Hepatocyte (in vitro differentiated cells): ENCODE data around the gene TUBB3. TPM values are rescaled to one million over a fixed set of nuclear protein-coding genes. Genes with fewer than 3 reads are reported as not detected.
A peak's percentile ranks its signal among the peaks of the same experiment; 100 is the strongest.

Experiments used
- DNase-seq: peaks from one replicate; pipeline ENCODE4 v3.0.0-alpha.2; 2016; ENCODE audit warnings: low spot score
- H2AFZ ChIP-seq: fragments of 200-600 bp; sonication (generic); 2 replicates; pipeline ENCODE4 v1.6.0; 2016; ENCODE audit warnings: antibody characterized with exemption, mild to moderate bottlenecking
- H3K27ac ChIP-seq: fragments of 200-600 bp; sonication (generic); 2 replicates; pipeline ENCODE4 v1.5.1; 2016; ENCODE audit warnings: mild to moderate bottlenecking
- H3K27me3 ChIP-seq: fragments of 200-600 bp; sonication (generic); 2 replicates; pipeline ENCODE4 v1.6.1; 2016
- H3K36me3 ChIP-seq: fragments of 200-600 bp; sonication (generic); replicated peaks from 2 replicates; pipeline ENCODE4 v1.5.1; 2016; ENCODE audit warnings: low read depth; ENCODE audit not compliant: insufficient read depth
- H3K4me1 ChIP-seq: fragments of 200-600 bp; sonication (generic); 2 replicates; pipeline ENCODE4 v1.5.1; 2016; ENCODE audit warnings: mild to moderate bottlenecking, moderate library complexity; ENCODE audit not compliant: insufficient read depth
- H3K4me2 ChIP-seq: fragments of 200-600 bp; sonication (generic); 2 replicates; pipeline ENCODE4 v1.6.0; 2016
- H3K4me3 ChIP-seq: fragments of 200-600 bp; sonication (generic); 2 replicates; pipeline ENCODE4 v1.5.1; 2016; ENCODE audit warnings: mild to moderate bottlenecking
- H3K79me2 ChIP-seq: fragments of 200-600 bp; sonication (generic); 2 replicates; pipeline ENCODE4 v1.6.0; 2017; ENCODE audit warnings: mild to moderate bottlenecking
- H3K9me2 ChIP-seq: fragments of 200-600 bp; sonication (generic); replicated peaks from 2 replicates; pipeline ENCODE4 v1.6.0; 2017; ENCODE audit warnings: mild to moderate bottlenecking; ENCODE audit not compliant: insufficient read depth
- H3K9me3 ChIP-seq: fragments of 200-600 bp; sonication (generic); 2 replicates; pipeline ENCODE4 v1.5.1; 2016; ENCODE audit warnings: low read depth, mild to moderate bottlenecking
- H4K20me1 ChIP-seq: fragments of 200-600 bp; sonication (generic); 2 replicates; pipeline ENCODE4 v1.6.0; 2016; ENCODE audit warnings: mild to moderate bottlenecking; ENCODE audit not compliant: insufficient read depth, poor library complexity, severe bottlenecking
- EZH2 ChIP-seq: fragments of 200-600 bp; sonication (generic); IDR thresholded peaks from 2 replicates; pipeline ENCODE4 v1.6.1; 2016; ENCODE audit warnings: antibody characterized with exemption, mild to moderate bottlenecking, borderline replicate concordance
- EZH2phosphoT487 ChIP-seq: fragments of 200-600 bp; sonication (generic); IDR thresholded peaks from one replicate; pipeline ENCODE4 v1.6.1; 2018; ENCODE audit warnings: antibody characterized with exemption, mild to moderate bottlenecking, low read depth, moderate library complexity; ENCODE audit not compliant: unreplicated experiment, severe bottlenecking
- WGBS: methylation state at CpG from one replicate; pipeline ENCODE4 v1.1.6; 2016; ENCODE audit warnings: low lambda C conversion rate; ENCODE audit errors: missing lambda C conversion rate; 5-methylcytosine and 5-hydroxymethylcytosine counted together
- polyA plus RNA-seq: library from polyadenylated mRNA; unstranded; fragments of >200 nt; fragmentation: Nextera tagmentation; extraction: Ambion mirVana; gene quantifications from 2 replicates; pipeline ENCODE4 v1.2.1, GENCODE V29; 2016
- total RNA-seq: library from RNA; depleted of rRNA; stranded (reverse); fragments of >200 nt; gene quantifications from 2 replicates; pipeline ENCODE4 v1.2.3, GENCODE V29; 2014
- TF ChIP-seq, protein P1 (sequence below): fragments of 200-600 bp; sonication (generic); IDR thresholded peaks from 2 replicates; pipeline ENCODE4 v1.5.1; 2016; ENCODE audit warnings: antibody characterized with exemption, mild to moderate bottlenecking; ENCODE audit not compliant: poor library complexity

The TUBB3 gene
- total and polyA plus RNA-seq, 2 experiments from 2014 or later: 69.3 to 87.2 TPM

- no peak overlapping the region for H3K4me3 ChIP-seq
- H3K4me1 ChIP-seq: no peaks in the 10 kb centered on the region
- H3K79me2 ChIP-seq: no peaks in the 10 kb centered on the region
- DNase-seq: no peak
- no CpG with 5 or more reads among the region's 4 CpGs for WGBS
- TF ChIP-seq EZH2phosphoT487 (no peak), EZH2 (no peak)
- TF ChIP-seq, protein P1, sequence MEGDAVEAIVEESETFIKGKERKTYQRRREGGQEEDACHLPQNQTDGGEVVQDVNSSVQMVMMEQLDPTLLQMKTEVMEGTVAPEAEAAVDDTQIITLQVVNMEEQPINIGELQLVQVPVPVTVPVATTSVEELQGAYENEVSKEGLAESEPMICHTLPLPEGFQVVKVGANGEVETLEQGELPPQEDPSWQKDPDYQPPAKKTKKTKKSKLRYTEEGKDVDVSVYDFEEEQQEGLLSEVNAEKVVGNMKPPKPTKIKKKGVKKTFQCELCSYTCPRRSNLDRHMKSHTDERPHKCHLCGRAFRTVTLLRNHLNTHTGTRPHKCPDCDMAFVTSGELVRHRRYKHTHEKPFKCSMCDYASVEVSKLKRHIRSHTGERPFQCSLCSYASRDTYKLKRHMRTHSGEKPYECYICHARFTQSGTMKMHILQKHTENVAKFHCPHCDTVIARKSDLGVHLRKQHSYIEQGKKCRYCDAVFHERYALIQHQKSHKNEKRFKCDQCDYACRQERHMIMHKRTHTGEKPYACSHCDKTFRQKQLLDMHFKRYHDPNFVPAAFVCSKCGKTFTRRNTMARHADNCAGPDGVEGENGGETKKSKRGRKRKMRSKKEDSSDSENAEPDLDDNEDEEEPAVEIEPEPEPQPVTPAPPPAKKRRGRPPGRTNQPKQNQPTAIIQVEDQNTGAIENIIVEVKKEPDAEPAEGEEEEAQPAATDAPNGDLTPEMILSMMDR: no peak
- H3K9me3 ChIP-seq: no peaks in the 10 kb centered on the region
- no peaks in the 10 kb centered on the region for H4K20me1 ChIP-seq
- no peaks in the 10 kb centered on the region for H3K27me3 ChIP-seq
- H3K36me3 ChIP-seq: no peaks in the 10 kb centered on the region
- no peaks in the 10 kb centered on the region for H3K9me2 ChIP-seq
- no peak overlapping the region for H3K27ac ChIP-seq
- no peak overlapping the region for H2AFZ ChIP-seq
- no peak overlapping the region for H3K4me2 ChIP-seq
Measured at GRCh38 chr16:89908236-89908635, 14.9 kb upstream of the TUBB3 start.

DNA sequence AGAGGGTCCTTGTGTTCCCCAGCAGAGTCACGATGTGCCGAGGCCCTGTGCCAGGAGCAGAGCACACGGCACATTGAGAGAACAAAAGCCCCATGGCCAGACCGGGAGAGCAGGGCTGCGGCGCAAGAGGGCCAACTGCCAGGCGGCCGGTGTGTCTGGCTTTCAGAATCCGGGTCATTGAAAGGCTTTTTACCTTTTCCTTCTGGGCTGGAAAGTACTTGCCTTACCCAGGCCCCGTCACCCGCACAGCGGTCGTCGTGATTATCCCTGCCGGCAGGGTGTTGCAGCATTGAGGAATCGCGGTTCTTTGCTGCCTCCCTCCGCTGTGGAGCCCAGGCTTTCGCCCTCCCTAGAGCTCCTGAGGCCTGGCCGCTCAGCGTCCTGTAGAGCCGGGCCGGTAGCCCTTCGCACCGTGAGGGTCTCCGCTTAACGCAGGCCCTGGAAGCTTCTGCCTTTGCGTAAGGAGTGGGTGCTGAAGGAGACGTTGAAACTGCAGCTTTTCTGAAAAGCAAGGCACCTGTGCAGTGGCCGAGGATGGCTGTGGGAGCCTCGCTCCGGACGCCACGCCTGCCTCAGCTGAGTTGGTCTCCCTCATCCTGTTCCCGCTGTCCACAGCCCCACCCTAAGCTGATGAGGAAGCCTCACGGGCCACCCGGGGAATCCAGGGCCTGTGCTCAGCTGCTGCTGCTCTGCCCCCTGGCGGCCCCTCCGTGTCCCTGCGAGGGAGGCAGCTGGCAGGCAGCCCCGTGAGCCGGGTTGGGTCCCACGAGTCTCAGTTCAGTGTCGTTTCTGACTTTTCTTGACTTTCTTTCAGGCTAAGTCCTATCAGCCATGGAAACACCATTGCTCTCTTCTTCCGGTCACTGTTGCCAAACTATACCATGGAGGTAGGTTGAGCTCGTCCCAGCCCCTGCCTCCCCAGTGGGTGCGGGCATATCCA is 13.1 kb upstream of the TUBB3 start:
- H3K4me3 ChIP-seq: no peak overlapping the region
- no peaks in the 10 kb centered on the region for H3K36me3 ChIP-seq
- TF ChIP-seq, protein P1: peak; percentile 70
- TF ChIP-seq EZH2phosphoT487 (no peak), EZH2 (no peak)
- DNase-seq: peak; percentile 84
- H3K9me2 ChIP-seq: no peaks in the 10 kb centered on the region
- H3K79me2 ChIP-seq: no peaks in the 10 kb centered on the region
- no peaks in the 10 kb centered on the region for H4K20me1 ChIP-seq
- no peak overlapping the region for H3K4me2 ChIP-seq
- H3K27ac ChIP-seq: no peak overlapping the region
- H3K27me3 ChIP-seq: no peaks in the 10 kb centered on the region
- WGBS: 78% methylated on average over 46 of the region's 47 CpGs
- H2AFZ ChIP-seq: no peak overlapping the region
- no peaks in the 10 kb centered on the region for H3K9me3 ChIP-seq
- no peaks in the 10 kb centered on the region for H3K4me1 ChIP-seq

DNA sequence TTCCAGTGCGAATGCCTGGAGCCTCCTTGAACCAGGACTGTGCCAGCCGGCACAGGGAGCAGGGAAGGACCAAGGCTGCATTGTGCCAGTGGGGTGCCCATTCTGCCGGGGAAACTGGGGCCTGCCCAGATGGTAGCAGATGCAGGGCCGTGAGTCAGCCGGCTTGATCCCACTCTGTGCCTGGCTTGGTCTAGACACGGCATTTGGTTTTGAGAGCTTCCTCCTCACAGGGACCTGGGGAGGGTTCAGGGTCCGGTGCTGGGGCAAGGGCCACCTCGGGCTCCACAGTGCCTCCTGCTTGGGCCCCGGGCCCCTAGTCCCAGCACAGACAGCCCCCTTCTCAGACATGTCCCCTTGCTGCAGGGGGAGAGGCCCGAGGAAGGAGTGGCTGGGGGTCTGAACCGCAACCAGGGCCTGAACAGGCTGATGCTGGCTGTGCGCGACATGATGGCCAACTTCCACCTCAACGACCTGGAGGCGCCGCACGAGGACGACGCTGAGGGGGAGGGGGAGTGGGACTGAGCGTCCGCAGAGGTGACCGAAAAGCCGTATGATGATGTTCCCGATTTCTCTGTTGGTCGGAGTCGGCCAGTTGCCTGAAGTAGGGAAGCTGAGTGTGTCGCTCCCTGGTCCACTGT is 12.3 kb upstream of the TUBB3 start:
- Histone ChIP-seq H3K36me3 (no peaks in the 10 kb centered on the region), H4K20me1 (no peaks in the 10 kb centered on the region), H3K27me3 (no peaks in the 10 kb centered on the region), H3K4me2 (no peak overlapping the region), H3K9me2 (no peaks in the 10 kb centered on the region), H3K4me3 (no peak overlapping the region), H2AFZ (no peak overlapping the region), H3K4me1 (no peaks in the 10 kb centered on the region), H3K79me2 (no peaks in the 10 kb centered on the region), H3K9me3 (no peaks in the 10 kb centered on the region), H3K27ac (no peak overlapping the region)
- WGBS: 96% methylated on average over 26 of the region's 27 CpGs
- no peak for DNase-seq
- TF ChIP-seq, protein P1: no peak
- TF ChIP-seq EZH2 (no peak), EZH2phosphoT487 (no peak)
